GM10248 (cell line): ENCODE data around the gene HAND2.

Experiments used
- CTCF ChIA-PET: fragments of 300-600 bp; sonication (Branson Sonifier 250); formaldehyde crosslinking; extraction: SDS; loops from one replicate; lab custom pipeline; 2021; ENCODE audit warnings: antibody characterized with exemption; lab: Yijun Ruan, JAX
- POLR2A ChIA-PET: fragments of 350-650 bp; sonication (Branson Sonifier 250); formaldehyde crosslinking; extraction: SDS; loops from one replicate; lab custom pipeline; 2020; ENCODE audit warnings: antibody characterized with exemption; lab: Yijun Ruan, JAX
- DNase-seq: peaks from one replicate; pipeline ENCODE4 v3.0.0; 2012; ENCODE audit errors: extremely low spot score
- TF ChIP-seq, protein P1 (sequence below): IDR thresholded peaks from 2 replicates; pipeline ENCODE4 v1.5.1; 2012; ENCODE audit warnings: mild to moderate bottlenecking, low read depth; ENCODE audit errors: extremely low read depth, missing control alignments, control extremely low read depth

Gene HAND2

GRCh38 chr4:173529477-173530325 lies at the start of gene HAND2:
HAND2 (minus strand) TSS chr4:173530229; CDS start chr4:173529289, 940 bp downstream.
- POLR2A ChIA-PET, result no interaction called here
- TF ChIP-seq, protein P1, sequence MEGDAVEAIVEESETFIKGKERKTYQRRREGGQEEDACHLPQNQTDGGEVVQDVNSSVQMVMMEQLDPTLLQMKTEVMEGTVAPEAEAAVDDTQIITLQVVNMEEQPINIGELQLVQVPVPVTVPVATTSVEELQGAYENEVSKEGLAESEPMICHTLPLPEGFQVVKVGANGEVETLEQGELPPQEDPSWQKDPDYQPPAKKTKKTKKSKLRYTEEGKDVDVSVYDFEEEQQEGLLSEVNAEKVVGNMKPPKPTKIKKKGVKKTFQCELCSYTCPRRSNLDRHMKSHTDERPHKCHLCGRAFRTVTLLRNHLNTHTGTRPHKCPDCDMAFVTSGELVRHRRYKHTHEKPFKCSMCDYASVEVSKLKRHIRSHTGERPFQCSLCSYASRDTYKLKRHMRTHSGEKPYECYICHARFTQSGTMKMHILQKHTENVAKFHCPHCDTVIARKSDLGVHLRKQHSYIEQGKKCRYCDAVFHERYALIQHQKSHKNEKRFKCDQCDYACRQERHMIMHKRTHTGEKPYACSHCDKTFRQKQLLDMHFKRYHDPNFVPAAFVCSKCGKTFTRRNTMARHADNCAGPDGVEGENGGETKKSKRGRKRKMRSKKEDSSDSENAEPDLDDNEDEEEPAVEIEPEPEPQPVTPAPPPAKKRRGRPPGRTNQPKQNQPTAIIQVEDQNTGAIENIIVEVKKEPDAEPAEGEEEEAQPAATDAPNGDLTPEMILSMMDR, result no peak
- CTCF ChIA-PET, result interaction anchor here (1.0 to 1.3 kb wide), 3 partner anchors 15 to 24 kb away, joined by 3 read pairs; no protein-coding TSS in a partner anchor
- DNase-seq, result no peak

- no peak for DNase-seq
- ChIA-PET POLR2A (no interaction called here), CTCF (no interaction called here)
- TF ChIP-seq, protein P1, result no peak
These were observed 48.9 kb upstream of the HAND2 start for GRCh38 chr4:173578956-173579355.

GRCh38 chr4:173577963-173578362 lies 47.9 kb upstream of the HAND2 start:
- DNase-seq, result no peak
- TF ChIP-seq, protein P1, result no peak
- CTCF ChIA-PET, result interaction anchor here (2.0 kb wide), 1 partner anchor 17 kb away, joined by 5 read pairs; no protein-coding TSS in a partner anchor
- POLR2A ChIA-PET, result no interaction called here

DNA sequence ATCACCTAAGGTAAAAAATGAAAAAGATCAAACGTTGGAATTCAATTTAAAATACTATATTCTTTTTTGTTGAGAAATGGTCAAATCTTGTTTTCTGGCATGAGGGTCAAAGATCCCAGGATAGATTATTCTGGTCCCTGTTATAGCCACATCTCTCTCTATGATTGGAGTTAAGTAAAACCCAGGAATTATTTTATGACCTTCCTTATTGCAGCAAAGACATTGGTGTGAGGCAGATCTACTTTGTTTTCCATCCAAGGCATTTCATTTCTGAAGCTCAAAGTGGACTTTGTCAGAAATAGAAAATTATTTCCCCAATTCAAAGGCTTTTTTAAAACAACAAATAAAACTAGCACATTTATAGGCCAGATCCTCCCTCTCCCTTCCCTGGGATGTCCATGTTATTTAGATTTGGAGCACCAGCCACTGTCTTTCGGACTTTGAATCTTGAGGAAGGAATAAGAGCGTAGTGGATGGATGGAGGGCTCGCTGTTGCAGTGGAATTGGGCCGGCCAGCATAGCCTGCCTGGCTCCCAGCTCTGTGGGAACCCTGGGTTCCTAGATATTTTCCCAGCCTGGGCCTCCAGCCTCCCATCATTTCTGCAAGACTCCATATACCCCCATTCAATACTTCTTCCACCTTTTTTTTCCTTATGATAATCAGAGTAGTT lies 45.6 kb upstream of the HAND2 start:
- no peak for DNase-seq
- ChIA-PET CTCF (interaction anchor here (1.8 kb wide), 1 partner anchor 8 kb away, joined by 5 read pairs; no protein-coding TSS in a partner anchor), POLR2A (no interaction called here)
- TF ChIP-seq, protein P1, result no peak

DNA sequence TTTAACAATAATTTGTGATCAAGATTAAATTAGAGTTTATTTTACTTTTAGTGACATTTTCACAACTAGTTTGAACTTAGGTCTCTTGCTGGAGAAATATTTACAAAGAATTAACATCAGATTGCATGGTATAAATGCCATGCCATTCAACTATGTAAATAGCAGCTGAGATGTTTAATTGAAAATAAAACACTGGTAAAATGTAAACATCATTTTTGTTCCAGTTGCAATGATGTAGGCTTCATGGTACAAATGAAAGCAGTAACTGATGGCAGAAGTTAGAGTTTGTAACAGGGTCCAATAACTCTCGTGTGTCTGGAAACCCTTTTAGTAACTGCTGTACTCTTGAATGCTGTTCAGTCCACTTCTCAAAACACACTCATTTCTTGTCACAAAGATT lies 43.7 kb upstream of the HAND2 start:
- ChIA-PET CTCF (interaction anchor here (1.7 kb wide), 1 partner anchor 68 kb away, joined by 4 read pairs; no protein-coding TSS in a partner anchor), POLR2A (no interaction called here)
- DNase-seq, result no peak
- TF ChIP-seq, protein P1, result no peak

GRCh38 chr4:173573286-173573685 lies 43.3 kb upstream of the HAND2 start:
- ChIA-PET POLR2A (no interaction called here), CTCF (interaction anchor here (1.7 kb wide), 1 partner anchor 68 kb away, joined by 4 read pairs; no protein-coding TSS in a partner anchor)
- TF ChIP-seq, protein P1, result no peak

More at GRCh38 chr4:173573286-173573685, 43.3 kb upstream of the HAND2 start:
- DNase-seq, result no peak
